GM12878 (cell line): ENCODE measurements around the gene ABCB8. TPM values are rescaled to one million over a fixed set of nuclear protein-coding genes. Genes with fewer than 3 reads are reported as not detected.

Source experiments
- ATAC-seq: fragments of 200-7000 bp; cut with Tn5 transposase; 3 replicates; pipeline ENCODE4 v1.9.1; 2020; ENCODE audit warnings: mild to moderate bottlenecking, moderate library complexity
- BruUV-seq: library from RNA; stranded (reverse); fragments of 400-500 nt; replicated peaks from 2 replicates; lab custom pipeline; 2021; lab: Mats Ljungman, UMichigan
- CTCF ChIA-PET: fragments of 300-600 bp; sonication (Branson Sonifier 250); formaldehyde crosslinking; extraction: SDS; loops from one replicate; lab custom pipeline; 2021; ENCODE audit warnings: inconsistent platforms; lab: Yijun Ruan, JAX
- POLR2A ChIA-PET: fragments of 350-600 bp; formaldehyde crosslinking; extraction: SDS; loops from one replicate; lab custom pipeline; 2021; ENCODE audit warnings: inconsistent platforms; lab: Charles Lee
- RAD21 ChIA-PET: fragments of 300-600 bp; sonication (Branson Sonifier 250); formaldehyde crosslinking; loops from one replicate; lab custom pipeline; 2023; ENCODE audit warnings: antibody characterized with exemption; ENCODE audit not compliant: unreplicated experiment; lab: Charles Lee
- SMC1A ChIA-PET: fragments of 300-600 bp; sonication (Branson Sonifier 250); formaldehyde crosslinking; loops from one replicate; lab custom pipeline; 2023; ENCODE audit not compliant: unreplicated experiment, uncharacterized antibody; lab: Charles Lee
- DNase-seq: peaks from one replicate; pipeline ENCODE4 v3.0.0-alpha.2; 2011; ENCODE audit warnings: low read depth, low spot score
- FAIRE-seq: peaks from 3 replicates; lab custom pipeline; 2011; peaks lifted over from hg19 to GRCh38; lab: Jason Lieb, UNC
- H2AFZ ChIP-seq: 2 replicates; pipeline ENCODE4 v1.6.0; 2011; ENCODE audit warnings: low read depth, low read length, control low read depth; ENCODE audit not compliant: control insufficient read depth
- H3K27ac ChIP-seq: 2 replicates; pipeline ENCODE4 v1.5.1; 2011; ENCODE audit warnings: control low read depth; ENCODE audit not compliant: control insufficient read depth, insufficient read depth
- H3K27me3 ChIP-seq, 2 experiments: replicated peaks in 1 of 2; 2 replicates each; pipeline versions ENCODE4 v1.6.0 to v1.6.1; 2011; ENCODE audit warnings: low read length in 1 of 2; ENCODE audit not compliant: control insufficient read depth in 2 of 2, insufficient read depth in 2 of 2
- H3K36me3 ChIP-seq, 2 experiments: 2 replicates each; pipeline ENCODE4 v1.5.1; 2011; ENCODE audit warnings: low read length in 1 of 2; ENCODE audit not compliant: control insufficient read depth in 2 of 2, insufficient read depth in 2 of 2
- H3K4me1 ChIP-seq: 2 replicates; pipeline ENCODE4 v1.6.1; 2011; ENCODE audit warnings: mild to moderate bottlenecking, low read length, moderate library complexity, mixed read lengths; ENCODE audit not compliant: control insufficient read depth, insufficient read depth
- H3K4me2 ChIP-seq: 2 replicates; pipeline ENCODE4 v1.6.0; 2011; ENCODE audit warnings: control low read depth; ENCODE audit not compliant: control insufficient read depth, insufficient read depth
- H3K4me3 ChIP-seq: fragments of 200-600 bp; sonication (generic); 2 replicates; pipeline ENCODE4 v1.5.1; 2016
- H3K79me2 ChIP-seq: 2 replicates; pipeline ENCODE4 v1.6.0; 2011; ENCODE audit warnings: low read length; ENCODE audit not compliant: control insufficient read depth, insufficient read depth
- H3K9ac ChIP-seq: 2 replicates; pipeline ENCODE4 v1.8.0; 2011; ENCODE audit warnings: low read length, control low read depth, mixed read lengths; ENCODE audit not compliant: control insufficient read depth, insufficient read depth
- H3K9me3 ChIP-seq: replicated peaks from 3 replicates; pipeline ENCODE4 v1.5.1; 2011; ENCODE audit warnings: mild to moderate bottlenecking, low read length; ENCODE audit not compliant: control insufficient read depth, insufficient read depth
- H4K20me1 ChIP-seq: 2 replicates; pipeline ENCODE4 v1.6.0; 2011; ENCODE audit not compliant: control insufficient read depth, insufficient read depth
- BCL11A ChIP-seq: IDR thresholded peaks from 2 replicates; pipeline ENCODE4 v1.6.1; 2011; ENCODE audit warnings: low read depth, low read length
- EGR1 ChIP-seq, 2 experiments: IDR thresholded peaks; 1 replicate in 1 of 2; 2 replicates in 1 of 2; pipeline ENCODE4 v1.6.1; 2011 to 2012; ENCODE audit warnings: low read depth in 2 of 2, low read length in 2 of 2, borderline replicate concordance in 1 of 2, mild to moderate bottlenecking in 1 of 2, moderate library complexity in 1 of 2
- MYC ChIP-seq: IDR thresholded peaks from 2 replicates; pipeline ENCODE4 v1.6.1; 2011; ENCODE audit warnings: mild to moderate bottlenecking, low read length, moderate library complexity, inconsistent platforms; ENCODE audit not compliant: insufficient read depth, insufficient replicate concordance, insufficient read length, severe bottlenecking
- NFYA ChIP-seq: IDR thresholded peaks from 2 replicates; pipeline ENCODE4 v1.6.1; 2011; ENCODE audit warnings: low read depth, mild to moderate bottlenecking, low read length, improper control_type of control experiment, borderline replicate concordance
- RAD21 ChIP-seq: IDR thresholded peaks from 2 replicates; pipeline ENCODE4 v1.6.1; 2011; ENCODE audit warnings: mild to moderate bottlenecking, low read depth, low read length, moderate library complexity; ENCODE audit not compliant: insufficient read depth
- SIX5 ChIP-seq: IDR thresholded peaks from 2 replicates; pipeline ENCODE4 v1.6.1; 2011; ENCODE audit warnings: mild to moderate bottlenecking, low read depth, low read length, moderate library complexity; ENCODE audit not compliant: severe bottlenecking
- SP1 ChIP-seq: IDR thresholded peaks from one replicate; pipeline ENCODE4 v1.6.1; 2011; ENCODE audit warnings: low read depth, low read length
- SUZ12 ChIP-seq: fragments of 200-600 bp; sonication (generic); IDR thresholded peaks from one replicate; pipeline ENCODE4 v1.6.1; 2018; ENCODE audit warnings: antibody characterized with exemption, mild to moderate bottlenecking; ENCODE audit not compliant: unreplicated experiment
- TCF7 ChIP-seq: IDR thresholded peaks from 2 replicates; pipeline ENCODE4 v1.6.1; 2014; ENCODE audit warnings: antibody characterized with exemption, borderline replicate concordance
- ZNF622 ChIP-seq: fragments of 450-650 bp; IDR thresholded peaks from 2 replicates; pipeline ENCODE4 v1.6.1; 2017; ENCODE audit warnings: mild to moderate bottlenecking, inconsistent platforms
- WGBS: methylation state at CpG from one replicate; pipeline ENCODE4 v1.1.6; 2016; ENCODE audit warnings: low lambda C conversion rate; ENCODE audit not compliant: insufficient replicate concordance, insufficient coverage; ENCODE audit errors: missing lambda C conversion rate; 5-methylcytosine and 5-hydroxymethylcytosine counted together
- in situ Hi-C: fragments of 300-500 bp; cut with MboI; formaldehyde crosslinking; loops from 9 replicates; pipeline ENCODE4 v1.14.3; 2018; ENCODE audit warnings: mixed read lengths
- intact Hi-C: fragments of 100-400 bp; cut with micrococcal nuclease; formaldehyde crosslinking; loops from one replicate; pipeline ENCODE4 v1.14.2; 2022; ENCODE audit not compliant: unreplicated experiment
- polyA plus RNA-seq, 11 experiments: library from polyadenylated mRNA; depleted of rRNA in 4 of 11; unstranded in 6 of 11; stranded (reverse) in 5 of 11; fragments of >200 nt; fragmentation: Nextera tagmentation in 4 of 11; fragmentation: Illumina TruSeq in 1 of 11; extraction: Ambion mirVana in 4 of 11; extraction: Trizol in 1 of 11; gene quantifications; 1 replicate in 1 of 11; 2 replicates in 10 of 11; pipeline versions ENCODE4 v1.2.1 to v1.2.3, GENCODE V29; 2011 to 2016; ENCODE audit warnings: inconsistent platforms in 2 of 11, missing spikeins in 2 of 11, low read depth in 1 of 11
- total RNA-seq, 4 experiments: library from RNA; depleted of rRNA in 3 of 4; stranded (reverse); fragments of >200 nt in 3 of 4; fragmentation: Illumina TruSeq in 1 of 4; extraction: Trizol in 1 of 4; gene quantifications; 2 replicates each; pipeline versions ENCODE4 v1.2.1 to v1.2.3, GENCODE V29; 2013 to 2021
- TF ChIP-seq, protein P1 (sequence below): fragments of 450-650 bp; IDR thresholded peaks from 2 replicates; pipeline ENCODE4 v1.6.1; 2016; ENCODE audit warnings: mild to moderate bottlenecking
- TF ChIP-seq, protein P2 (sequence below): fragments of 450-650 bp; IDR thresholded peaks from 2 replicates; pipeline ENCODE4 v1.6.1; 2016; ENCODE audit warnings: mild to moderate bottlenecking, moderate library complexity, borderline replicate concordance
- TF ChIP-seq, protein P3 (sequence below): fragments of 450-650 bp; IDR thresholded peaks from 2 replicates; pipeline ENCODE4 v1.6.1; 2017; ENCODE audit warnings: mild to moderate bottlenecking, moderate library complexity

The ABCB8 gene
- total and polyA plus RNA-seq, 10 of the 15 experiments (the other 5 are each of a cell fraction or from before 2014, with no cell fraction given), result 0.77 to 34.8 (median 18.9) TPM

DNA sequence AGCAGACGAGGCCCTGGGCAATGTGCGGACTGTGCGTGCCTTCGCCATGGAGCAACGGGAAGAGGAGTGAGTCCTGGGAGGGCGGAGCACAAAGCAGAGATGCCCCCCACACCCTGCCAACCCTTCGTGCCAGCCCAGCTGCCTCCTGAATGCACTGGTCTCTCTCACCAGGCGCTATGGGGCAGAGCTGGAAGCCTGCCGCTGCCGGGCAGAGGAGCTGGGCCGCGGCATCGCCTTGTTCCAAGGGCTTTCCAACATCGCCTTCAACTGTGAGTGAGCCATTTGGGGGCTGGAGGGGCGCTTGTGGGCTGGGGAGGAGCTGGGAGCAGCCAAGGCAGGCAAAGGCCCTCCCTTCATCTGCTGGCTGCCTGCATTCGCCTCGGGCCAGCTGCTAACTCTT, 7.7 kb downstream of the ABCB8 start:
- Histone ChIP-seq H3K27me3 (no peaks in the 10 kb centered on the region), H3K79me2 (no peaks in the 10 kb centered on the region), H3K4me1 (no peaks in the 10 kb centered on the region; the same call in 1 of the 2 replicates), H3K9ac (no peak overlapping the region), H3K4me2 (no peak overlapping the region), H4K20me1 (no peaks in the 10 kb centered on the region), H3K4me3 (no peak overlapping the region), H3K9me3 (no peaks in the 10 kb centered on the region), H3K36me3 (peaks cover 0 to 3% of the 10 kb centered on the region in 2 experiments; a peak in 1 of 4 replicates), H2AFZ (no peak overlapping the region), H3K27ac (no peak overlapping the region)
- RAD21 ChIA-PET, result no interaction called here
- CTCF ChIA-PET, result no interaction called here
- ATAC-seq (no peak), DNase-seq (no peak), FAIRE-seq (no peak)
- WGBS, result 87% methylated on average over 17 of the region's 17 CpGs
- POLR2A ChIA-PET, result no interaction called here
- intact Hi-C loops, result no loop called here
- BruUV-seq, result no TSS peak
- TF ChIP-seq SP1, result no peak
- TF ChIP-seq EGR1 (IDR thresholded peaks at IDR 0.05; ENCODE audit: borderline replicate concordance in 1 of 2, low read depth in 2 of 2, low read length in 2 of 2), result no peak
- no peak for TF ChIP-seq SIX5
- TF ChIP-seq TCF7, result no peak
- TF ChIP-seq, protein P1, sequence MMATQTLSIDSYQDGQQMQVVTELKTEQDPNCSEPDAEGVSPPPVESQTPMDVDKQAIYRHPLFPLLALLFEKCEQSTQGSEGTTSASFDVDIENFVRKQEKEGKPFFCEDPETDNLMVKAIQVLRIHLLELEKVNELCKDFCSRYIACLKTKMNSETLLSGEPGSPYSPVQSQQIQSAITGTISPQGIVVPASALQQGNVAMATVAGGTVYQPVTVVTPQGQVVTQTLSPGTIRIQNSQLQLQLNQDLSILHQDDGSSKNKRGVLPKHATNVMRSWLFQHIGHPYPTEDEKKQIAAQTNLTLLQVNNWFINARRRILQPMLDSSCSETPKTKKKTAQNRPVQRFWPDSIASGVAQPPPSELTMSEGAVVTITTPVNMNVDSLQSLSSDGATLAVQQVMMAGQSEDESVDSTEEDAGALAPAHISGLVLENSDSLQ, result no peak
- no peak for TF ChIP-seq RAD21
- TF ChIP-seq, protein P2, sequence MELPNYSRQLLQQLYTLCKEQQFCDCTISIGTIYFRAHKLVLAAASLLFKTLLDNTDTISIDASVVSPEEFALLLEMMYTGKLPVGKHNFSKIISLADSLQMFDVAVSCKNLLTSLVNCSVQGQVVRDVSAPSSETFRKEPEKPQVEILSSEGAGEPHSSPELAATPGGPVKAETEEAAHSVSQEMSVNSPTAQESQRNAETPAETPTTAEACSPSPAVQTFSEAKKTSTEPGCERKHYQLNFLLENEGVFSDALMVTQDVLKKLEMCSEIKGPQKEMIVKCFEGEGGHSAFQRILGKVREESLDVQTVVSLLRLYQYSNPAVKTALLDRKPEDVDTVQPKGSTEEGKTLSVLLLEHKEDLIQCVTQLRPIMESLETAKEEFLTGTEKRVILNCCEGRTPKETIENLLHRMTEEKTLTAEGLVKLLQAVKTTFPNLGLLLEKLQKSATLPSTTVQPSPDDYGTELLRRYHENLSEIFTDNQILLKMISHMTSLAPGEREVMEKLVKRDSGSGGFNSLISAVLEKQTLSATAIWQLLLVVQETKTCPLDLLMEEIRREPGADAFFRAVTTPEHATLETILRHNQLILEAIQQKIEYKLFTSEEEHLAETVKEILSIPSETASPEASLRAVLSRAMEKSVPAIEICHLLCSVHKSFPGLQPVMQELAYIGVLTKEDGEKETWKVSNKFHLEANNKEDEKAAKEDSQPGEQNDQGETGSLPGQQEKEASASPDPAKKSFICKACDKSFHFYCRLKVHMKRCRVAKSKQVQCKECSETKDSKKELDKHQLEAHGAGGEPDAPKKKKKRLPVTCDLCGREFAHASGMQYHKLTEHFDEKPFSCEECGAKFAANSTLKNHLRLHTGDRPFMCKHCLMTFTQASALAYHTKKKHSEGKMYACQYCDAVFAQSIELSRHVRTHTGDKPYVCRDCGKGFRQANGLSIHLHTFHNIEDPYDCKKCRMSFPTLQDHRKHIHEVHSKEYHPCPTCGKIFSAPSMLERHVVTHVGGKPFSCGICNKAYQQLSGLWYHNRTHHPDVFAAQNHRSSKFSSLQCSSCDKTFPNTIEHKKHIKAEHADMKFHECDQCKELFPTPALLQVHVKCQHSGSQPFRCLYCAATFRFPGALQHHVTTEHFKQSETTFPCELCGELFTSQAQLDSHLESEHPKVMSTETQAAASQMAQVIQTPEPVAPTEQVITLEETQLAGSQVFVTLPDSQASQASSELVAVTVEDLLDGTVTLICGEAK, result no peak
- TF ChIP-seq BCL11A, result no peak
- TF ChIP-seq SUZ12, result no peak
- TF ChIP-seq, protein P3, sequence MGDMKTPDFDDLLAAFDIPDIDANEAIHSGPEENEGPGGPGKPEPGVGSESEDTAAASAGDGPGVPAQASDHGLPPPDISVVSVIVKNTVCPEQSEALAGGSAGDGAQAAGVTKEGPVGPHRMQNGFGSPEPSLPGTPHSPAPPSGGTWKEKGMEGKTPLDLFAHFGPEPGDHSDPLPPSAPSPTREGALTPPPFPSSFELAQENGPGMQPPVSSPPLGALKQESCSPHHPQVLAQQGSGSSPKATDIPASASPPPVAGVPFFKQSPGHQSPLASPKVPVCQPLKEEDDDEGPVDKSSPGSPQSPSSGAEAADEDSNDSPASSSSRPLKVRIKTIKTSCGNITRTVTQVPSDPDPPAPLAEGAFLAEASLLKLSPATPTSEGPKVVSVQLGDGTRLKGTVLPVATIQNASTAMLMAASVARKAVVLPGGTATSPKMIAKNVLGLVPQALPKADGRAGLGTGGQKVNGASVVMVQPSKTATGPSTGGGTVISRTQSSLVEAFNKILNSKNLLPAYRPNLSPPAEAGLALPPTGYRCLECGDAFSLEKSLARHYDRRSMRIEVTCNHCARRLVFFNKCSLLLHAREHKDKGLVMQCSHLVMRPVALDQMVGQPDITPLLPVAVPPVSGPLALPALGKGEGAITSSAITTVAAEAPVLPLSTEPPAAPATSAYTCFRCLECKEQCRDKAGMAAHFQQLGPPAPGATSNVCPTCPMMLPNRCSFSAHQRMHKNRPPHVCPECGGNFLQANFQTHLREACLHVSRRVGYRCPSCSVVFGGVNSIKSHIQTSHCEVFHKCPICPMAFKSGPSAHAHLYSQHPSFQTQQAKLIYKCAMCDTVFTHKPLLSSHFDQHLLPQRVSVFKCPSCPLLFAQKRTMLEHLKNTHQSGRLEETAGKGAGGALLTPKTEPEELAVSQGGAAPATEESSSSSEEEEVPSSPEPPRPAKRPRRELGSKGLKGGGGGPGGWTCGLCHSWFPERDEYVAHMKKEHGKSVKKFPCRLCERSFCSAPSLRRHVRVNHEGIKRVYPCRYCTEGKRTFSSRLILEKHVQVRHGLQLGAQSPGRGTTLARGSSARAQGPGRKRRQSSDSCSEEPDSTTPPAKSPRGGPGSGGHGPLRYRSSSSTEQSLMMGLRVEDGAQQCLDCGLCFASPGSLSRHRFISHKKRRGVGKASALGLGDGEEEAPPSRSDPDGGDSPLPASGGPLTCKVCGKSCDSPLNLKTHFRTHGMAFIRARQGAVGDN, result no peak
- TF ChIP-seq ZNF622, result no peak
- TF ChIP-seq NFYA, result no peak
- TF ChIP-seq MYC, result no peak
- in situ Hi-C loops, result no loop called here
- SMC1A ChIA-PET, result no interaction called here
